Panc1 (cell line): Measurements from ENCODE around the gene ACER2. TPM values are rescaled to one million over a fixed set of nuclear protein-coding genes. Genes with fewer than 3 reads are reported as not detected.

Experiments used
- ATAC-seq: fragments of 200-7000 bp; cut with Tn5 transposase; 2 replicates; pipeline ENCODE4 v1.9.1; 2020; ENCODE audit warnings: mild to moderate bottlenecking, moderate library complexity
- BruUV-seq: library from RNA; stranded (reverse); fragments of 400-500 nt; replicated peaks from 2 replicates; lab custom pipeline; 2021; lab: Mats Ljungman, UMichigan
- CTCF ChIA-PET: fragments of 300-600 bp; sonication (Branson Sonifier 250); formaldehyde crosslinking; loops from one replicate; lab custom pipeline; 2022; ENCODE audit warnings: antibody characterized with exemption; lab: Charles Lee
- POLR2A ChIA-PET: fragments of 300-600 bp; sonication (Branson Sonifier 250); formaldehyde crosslinking; loops from one replicate; lab custom pipeline; 2022; ENCODE audit warnings: antibody characterized with exemption; lab: Charles Lee
- DNase-seq: peaks from one replicate; pipeline ENCODE4 v3.0.0-alpha.2; 2010; ENCODE audit warnings: low read depth, low spot score
- H3K27ac ChIP-seq: 2 replicates; pipeline ENCODE4 v1.5.1; 2011; ENCODE audit warnings: mild to moderate bottlenecking, low read length, inconsistent platforms
- H3K27me3 ChIP-seq: fragments of 200-500 bp; sonication (Bioruptor generic); 2 replicates; pipeline ENCODE4 v1.6.0; 2014; ENCODE audit warnings: low read length, inconsistent platforms; ENCODE audit not compliant: control insufficient read depth, insufficient read depth
- H3K36me3 ChIP-seq: fragments of 200-500 bp; sonication (Bioruptor generic); 2 replicates; pipeline ENCODE4 v1.5.1; 2014; ENCODE audit warnings: inconsistent platforms, mild to moderate bottlenecking, low read length, moderate library complexity; ENCODE audit not compliant: control insufficient read depth, insufficient read depth
- H3K4me1 ChIP-seq: 2 replicates; pipeline ENCODE4 v1.5.1; 2011; ENCODE audit warnings: inconsistent platforms, mild to moderate bottlenecking, low read length, moderate library complexity; ENCODE audit not compliant: control insufficient read depth, insufficient read depth
- H3K4me3 ChIP-seq, 2 experiments: 2 replicates each; pipeline ENCODE4 v1.5.1; 2011 to 2012; ENCODE audit warnings: low read depth in 2 of 2, low read length in 2 of 2, mild to moderate bottlenecking in 2 of 2, inconsistent platforms in 1 of 2, moderate library complexity in 1 of 2
- H3K9me3 ChIP-seq: fragments of 200-500 bp; sonication (Bioruptor generic); 2 replicates; pipeline ENCODE4 v1.5.1; 2014; ENCODE audit warnings: low read depth, mild to moderate bottlenecking, inconsistent platforms, low read length, moderate library complexity; ENCODE audit not compliant: control insufficient read depth, insufficient read depth
- POLR2AphosphoS5 ChIP-seq: IDR thresholded peaks from 2 replicates; pipeline ENCODE4 v1.6.1; 2012; ENCODE audit warnings: mild to moderate bottlenecking, low read depth, low read length, moderate library complexity
- SIN3A ChIP-seq: IDR thresholded peaks from 2 replicates; pipeline ENCODE4 v1.6.1; 2012; ENCODE audit warnings: low read depth, mild to moderate bottlenecking, low read length, moderate library complexity, borderline replicate concordance; ENCODE audit not compliant: insufficient read depth
- TCF7L2 ChIP-seq: IDR thresholded peaks from 2 replicates; pipeline ENCODE4 v1.6.1; 2011; ENCODE audit warnings: mild to moderate bottlenecking, low read depth, low read length, inconsistent platforms
- in situ Hi-C: cut with HindIII; loops from 2 replicates; pipeline ENCODE4 v1.10.0; 2016; ENCODE audit warnings: low sequenced_read_pairs, low pct_unique_long_range_greater_than_20kb
- intact Hi-C: fragments of 100-400 bp; cut with micrococcal nuclease; formaldehyde crosslinking; loops from one replicate; pipeline ENCODE4 v1.10.0; 2022; ENCODE audit not compliant: unreplicated experiment
- total RNA-seq: library from RNA; stranded (reverse); gene quantifications from one replicate; pipeline ENCODE4 v1.2.1, GENCODE V29; 2021; ENCODE audit not compliant: unreplicated experiment
- TF ChIP-seq, protein P1 (sequence below): fragments of 450-650 bp; IDR thresholded peaks from 2 replicates; pipeline ENCODE4 v1.5.1; 2017; ENCODE audit warnings: mild to moderate bottlenecking

The ACER2 gene
- total RNA-seq, 1 experiment from 2014 or later = 1.3 TPM

- TF ChIP-seq, protein P1, sequence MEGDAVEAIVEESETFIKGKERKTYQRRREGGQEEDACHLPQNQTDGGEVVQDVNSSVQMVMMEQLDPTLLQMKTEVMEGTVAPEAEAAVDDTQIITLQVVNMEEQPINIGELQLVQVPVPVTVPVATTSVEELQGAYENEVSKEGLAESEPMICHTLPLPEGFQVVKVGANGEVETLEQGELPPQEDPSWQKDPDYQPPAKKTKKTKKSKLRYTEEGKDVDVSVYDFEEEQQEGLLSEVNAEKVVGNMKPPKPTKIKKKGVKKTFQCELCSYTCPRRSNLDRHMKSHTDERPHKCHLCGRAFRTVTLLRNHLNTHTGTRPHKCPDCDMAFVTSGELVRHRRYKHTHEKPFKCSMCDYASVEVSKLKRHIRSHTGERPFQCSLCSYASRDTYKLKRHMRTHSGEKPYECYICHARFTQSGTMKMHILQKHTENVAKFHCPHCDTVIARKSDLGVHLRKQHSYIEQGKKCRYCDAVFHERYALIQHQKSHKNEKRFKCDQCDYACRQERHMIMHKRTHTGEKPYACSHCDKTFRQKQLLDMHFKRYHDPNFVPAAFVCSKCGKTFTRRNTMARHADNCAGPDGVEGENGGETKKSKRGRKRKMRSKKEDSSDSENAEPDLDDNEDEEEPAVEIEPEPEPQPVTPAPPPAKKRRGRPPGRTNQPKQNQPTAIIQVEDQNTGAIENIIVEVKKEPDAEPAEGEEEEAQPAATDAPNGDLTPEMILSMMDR = peak; percentile 61
- TF ChIP-seq POLR2AphosphoS5 = no peak
- no peak overlapping the region for H3K4me3 ChIP-seq
- H3K27ac ChIP-seq = no peak overlapping the region
- no peaks in the 10 kb centered on the region for H3K4me1 ChIP-seq
- no peaks in the 10 kb centered on the region for H3K27me3 ChIP-seq
- ATAC-seq = peak; percentile 63; the same call in 1 of the 2 replicates
- no peaks in the 10 kb centered on the region for H3K36me3 ChIP-seq
- no peaks in the 10 kb centered on the region for H3K9me3 ChIP-seq
- in situ Hi-C loops = no loop called here
- intact Hi-C loops = loop anchor here (10.0 kb wide), 1 partner anchor 152 kb away; no protein-coding TSS in a partner anchor
- ChIA-PET POLR2A (no interaction called here), CTCF (no interaction called here)
- no TSS peak for BruUV-seq
- DNase-seq = peak; percentile 45
Measured at GRCh38 chr9:19493174-19493811, 84.5 kb downstream of the ACER2 start.

GRCh38 chr9:19493876-19494275 lies 85.1 kb downstream of the ACER2 start:
- no peak for DNase-seq
- H3K27me3 ChIP-seq = no peaks in the 10 kb centered on the region
- H3K4me3 ChIP-seq = no peak overlapping the region
- H3K36me3 ChIP-seq = no peaks in the 10 kb centered on the region
- no peak for TF ChIP-seq SIN3A
- H3K27ac ChIP-seq = no peak overlapping the region
- POLR2A ChIA-PET = no interaction called here
- no TSS peak for BruUV-seq
- CTCF ChIA-PET = no interaction called here
- in situ Hi-C loops (no loop called here), intact Hi-C loops (loop anchor here (10.0 kb wide), 1 partner anchor 151 kb away; no protein-coding TSS in a partner anchor)
- no peaks in the 10 kb centered on the region for H3K4me1 ChIP-seq
- no peak for ATAC-seq
- no peaks in the 10 kb centered on the region for H3K9me3 ChIP-seq

DNA sequence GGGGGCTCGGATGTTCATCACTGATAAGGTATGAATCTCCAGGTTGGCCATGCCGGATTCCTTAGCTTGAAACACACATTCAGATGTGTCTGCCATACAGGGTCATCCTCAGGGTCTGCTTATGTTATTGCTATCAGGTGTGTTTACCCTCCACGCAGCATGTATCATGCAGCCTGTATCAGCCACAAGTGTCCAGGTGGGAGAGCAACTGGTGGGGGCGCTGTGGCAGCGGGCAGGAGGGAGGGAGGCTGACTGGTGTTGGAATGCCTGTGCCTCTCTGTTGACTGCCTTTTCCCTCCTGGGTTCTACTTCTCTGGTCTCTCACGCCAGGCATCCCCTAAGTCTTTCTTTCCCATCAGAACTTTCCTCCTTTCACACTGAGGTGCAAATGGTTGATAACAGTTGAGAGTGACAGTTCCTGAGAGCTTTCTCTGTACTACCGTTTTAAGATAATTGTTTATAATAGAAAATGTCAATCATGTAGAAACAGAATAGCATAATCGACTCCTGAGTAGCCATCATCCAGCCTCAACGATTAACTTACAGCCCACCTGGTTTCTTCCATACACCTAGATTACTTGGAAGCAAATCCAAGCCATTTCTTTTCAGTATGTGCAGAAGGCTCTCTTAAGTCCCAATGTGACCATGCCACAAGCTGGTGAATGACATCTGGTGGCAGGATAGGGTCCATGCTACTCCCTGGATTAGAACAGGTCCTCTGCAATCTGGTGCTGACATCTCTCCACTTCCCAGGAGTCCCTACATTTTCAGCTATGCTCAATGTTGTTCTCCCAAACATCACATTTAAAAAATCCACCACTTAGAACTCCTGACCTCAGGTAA lies 86.6 kb downstream of the ACER2 start:
- Histone ChIP-seq H3K4me1 (no peaks in the 10 kb centered on the region), H3K36me3 (no peaks in the 10 kb centered on the region), H3K27me3 (no peaks in the 10 kb centered on the region), H3K9me3 (no peaks in the 10 kb centered on the region), H3K4me3 (no peak overlapping the region), H3K27ac (no peak overlapping the region)
- no peak for DNase-seq
- in situ Hi-C loops (no loop called here), intact Hi-C loops (loop anchor here (5.0 to 10.0 kb wide), 2 partner anchors 149 to 427 kb away; no protein-coding TSS in a partner anchor)
- no peak for ATAC-seq
- ChIA-PET POLR2A (no interaction called here), CTCF (no interaction called here)
- TF ChIP-seq TCF7L2 (no peak), POLR2AphosphoS5 (no peak)
- no TSS peak for BruUV-seq
